H9 (cell line): Measurements from ENCODE around the gene PTPN7. TPM values are rescaled to one million over a fixed set of nuclear protein-coding genes. Genes with fewer than 3 reads are reported as not detected.
A peak's percentile ranks its signal among the peaks of the same experiment; 100 is the strongest.

Experiments
- DNase-seq: peaks from one replicate; pipeline ENCODE4 v3.0.0-alpha.2; 2017
- H2AFZ ChIP-seq: one replicate; pipeline ENCODE4 v1.6.1; 2013; ENCODE audit warnings: mild to moderate bottlenecking, low read length, control low read depth, moderate library complexity
- H2AK5ac ChIP-seq: 2 replicates; pipeline ENCODE4 v1.6.1; 2013; ENCODE audit warnings: low read length, control low read depth, mixed read lengths; ENCODE audit not compliant: insufficient read length
- H2BK120ac ChIP-seq: one replicate; pipeline ENCODE4 v1.6.1; 2013; ENCODE audit warnings: low read depth, mild to moderate bottlenecking, low read length, control low read depth, inconsistent platforms; ENCODE audit not compliant: poor library complexity, severe bottlenecking
- H2BK12ac ChIP-seq: 2 replicates; pipeline ENCODE4 v1.6.1; 2013; ENCODE audit warnings: low read length, control low read depth, mixed read lengths, low read depth; ENCODE audit not compliant: insufficient read length
- H2BK15ac ChIP-seq: 2 replicates; pipeline ENCODE4 v1.6.1; 2013; ENCODE audit warnings: low read depth, low read length, control low read depth
- H2BK20ac ChIP-seq: one replicate; pipeline ENCODE4 v1.6.1; 2013; ENCODE audit warnings: low read depth, mild to moderate bottlenecking, low read length, control low read depth, inconsistent platforms; ENCODE audit not compliant: poor library complexity, severe bottlenecking
- H2BK5ac ChIP-seq: 2 replicates; pipeline ENCODE4 v1.6.1; 2013; ENCODE audit warnings: low read length, control low read depth, mixed read lengths; ENCODE audit not compliant: insufficient read length
- H3K14ac ChIP-seq: 2 replicates; pipeline ENCODE4 v1.6.1; 2013; ENCODE audit warnings: low read length, control low read depth; ENCODE audit not compliant: insufficient read depth
- H3K18ac ChIP-seq: 2 replicates; pipeline ENCODE4 v1.6.1; 2013; ENCODE audit warnings: low read depth, mild to moderate bottlenecking, mixed read lengths, low read length, control low read depth; ENCODE audit not compliant: insufficient read length
- H3K23ac ChIP-seq: 2 replicates; pipeline ENCODE4 v1.6.1; 2013; ENCODE audit warnings: low read length, control low read depth, mixed read lengths, low read depth; ENCODE audit not compliant: insufficient read length
- H3K23me2 ChIP-seq: 2 replicates; pipeline ENCODE4 v1.6.1; 2013; ENCODE audit warnings: low read depth, mild to moderate bottlenecking, mixed read lengths, low read length, control low read depth; ENCODE audit not compliant: insufficient read length, poor library complexity, severe bottlenecking
- H3K27ac ChIP-seq: 2 replicates; pipeline ENCODE4 v1.5.1; 2013; ENCODE audit warnings: low read length, control low read depth, mixed read lengths, low read depth; ENCODE audit not compliant: insufficient read length
- H3K27me3 ChIP-seq: 2 replicates; pipeline ENCODE4 v1.6.1; 2013; ENCODE audit warnings: low read length, control low read depth, inconsistent platforms; ENCODE audit not compliant: insufficient read depth
- H3K4ac ChIP-seq: 2 replicates; pipeline ENCODE4 v1.6.1; 2013; ENCODE audit warnings: low read depth, mild to moderate bottlenecking, control low read depth, inconsistent platforms, low read length, moderate library complexity
- H3K4me1 ChIP-seq: 2 replicates; pipeline ENCODE4 v1.6.1; 2013; ENCODE audit warnings: low read length, control low read depth, inconsistent platforms; ENCODE audit not compliant: insufficient read depth
- H3K4me2 ChIP-seq: 2 replicates; pipeline ENCODE4 v1.6.1; 2013; ENCODE audit warnings: low read length, control low read depth, mixed read lengths; ENCODE audit not compliant: insufficient read length, insufficient read depth
- H3K56ac ChIP-seq: 2 replicates; pipeline ENCODE4 v1.6.1; 2013; ENCODE audit warnings: low read depth, mild to moderate bottlenecking, mixed read lengths, low read length, control low read depth; ENCODE audit not compliant: insufficient read length
- H3K79me1 ChIP-seq: 2 replicates; pipeline ENCODE4 v1.6.1; 2013; ENCODE audit warnings: low read depth, mild to moderate bottlenecking, moderate library complexity, low read length, control low read depth, inconsistent platforms; ENCODE audit not compliant: insufficient read depth, poor library complexity, severe bottlenecking
- H3K79me2 ChIP-seq: 2 replicates; pipeline ENCODE4 v1.6.1; 2013; ENCODE audit warnings: low read length, control low read depth, inconsistent platforms; ENCODE audit not compliant: insufficient read depth
- H3K9ac ChIP-seq: 2 replicates; pipeline ENCODE4 v1.6.1; 2013; ENCODE audit warnings: low read length, control low read depth, mixed read lengths; ENCODE audit not compliant: insufficient read length; ENCODE audit errors: extremely low read depth
- H3K9me3 ChIP-seq: one replicate; pipeline ENCODE4 v1.6.1; 2013; ENCODE audit warnings: low read depth, low read length, inconsistent platforms; ENCODE audit not compliant: control insufficient read depth
- H3T11ph ChIP-seq: one replicate; pipeline ENCODE4 v1.6.1; 2013; ENCODE audit warnings: mild to moderate bottlenecking, low read length, control low read depth, inconsistent platforms
- H4K20me1 ChIP-seq: one replicate; pipeline ENCODE4 v1.6.1; 2013; ENCODE audit not compliant: control insufficient read depth, insufficient read length, insufficient read depth
- H4K5ac ChIP-seq: 2 replicates; pipeline ENCODE4 v1.6.1; 2013; ENCODE audit warnings: low read depth, mild to moderate bottlenecking, mixed read lengths, low read length, control low read depth; ENCODE audit not compliant: insufficient read length
- H4K8ac ChIP-seq: replicated peaks from 2 replicates; pipeline ENCODE4 v1.6.1; 2013; ENCODE audit warnings: low read length, control low read depth, mixed read lengths, low read depth; ENCODE audit not compliant: insufficient read length
- H4K91ac ChIP-seq: 2 replicates; pipeline ENCODE4 v1.6.1; 2013; ENCODE audit warnings: low read depth, mild to moderate bottlenecking, moderate library complexity, mixed read lengths, low read length, control low read depth; ENCODE audit not compliant: insufficient read length
- H3K27ac Mint-ChIP-seq, 3 experiments: 2 replicates in 2 of 3; 3 replicates in 1 of 3; pipeline ENCODE4 v1.8.0; 2020 to 2021; ENCODE audit warnings: mixed read lengths in 3 of 3, mild to moderate bottlenecking in 1 of 3, moderate library complexity in 1 of 3
- H3K27me3 Mint-ChIP-seq: 2 replicates; pipeline ENCODE4 v1.8.0; 2021; ENCODE audit warnings: low read depth, mild to moderate bottlenecking, moderate library complexity, mixed read lengths
- H3K36me3 Mint-ChIP-seq, 3 experiments: 2 replicates in 2 of 3; 3 replicates in 1 of 3; pipeline ENCODE4 v1.8.0; 2020 to 2021; ENCODE audit warnings: low read depth in 3 of 3, mixed read lengths in 3 of 3; ENCODE audit not compliant: insufficient read depth in 1 of 3
- H3K4me1 Mint-ChIP-seq, 2 experiments: 2 replicates each; pipeline ENCODE4 v1.8.0; 2020; ENCODE audit warnings: mixed read lengths in 2 of 2
- H3K4me3 Mint-ChIP-seq, 2 experiments: 2 replicates in 1 of 2; 3 replicates in 1 of 2; pipeline ENCODE4 v1.8.0; 2020 to 2021; ENCODE audit warnings: mild to moderate bottlenecking in 2 of 2, mixed read lengths in 2 of 2, moderate library complexity in 1 of 2
- H3K9me3 Mint-ChIP-seq, 2 experiments: 2 replicates in 1 of 2; 3 replicates in 1 of 2; pipeline ENCODE4 v1.8.0; 2020; ENCODE audit warnings: mild to moderate bottlenecking in 2 of 2, mixed read lengths in 2 of 2, moderate library complexity in 1 of 2
- WGBS: extraction: QIAGEN DNeasy Blood & Tissue Kit; methylation state at CpG from one replicate; pipeline ENCODE4 v1.1.7; 2013; ENCODE audit warnings: missing lambda C conversion rate, low lambda C conversion rate, mixed read lengths; ENCODE audit not compliant: insufficient read length; ENCODE audit errors: extremely low coverage; 5-methylcytosine and 5-hydroxymethylcytosine counted together
- total RNA-seq: library from RNA; stranded (reverse); gene quantifications from 2 replicates; pipeline ENCODE4 v1.2.1, GENCODE V29; 2021
- TF ChIP-seq, protein P1 (sequence below): fragments of 200-600 bp; sonication (generic); conservative IDR thresholded peaks from 3 replicates; pipeline ENCODE4 v1.8.0; 2021; ENCODE audit warnings: antibody characterized with exemption, mild to moderate bottlenecking

Gene PTPN7
- total RNA-seq, 1 experiment from 2014 or later, result 0.72 TPM

DNA sequence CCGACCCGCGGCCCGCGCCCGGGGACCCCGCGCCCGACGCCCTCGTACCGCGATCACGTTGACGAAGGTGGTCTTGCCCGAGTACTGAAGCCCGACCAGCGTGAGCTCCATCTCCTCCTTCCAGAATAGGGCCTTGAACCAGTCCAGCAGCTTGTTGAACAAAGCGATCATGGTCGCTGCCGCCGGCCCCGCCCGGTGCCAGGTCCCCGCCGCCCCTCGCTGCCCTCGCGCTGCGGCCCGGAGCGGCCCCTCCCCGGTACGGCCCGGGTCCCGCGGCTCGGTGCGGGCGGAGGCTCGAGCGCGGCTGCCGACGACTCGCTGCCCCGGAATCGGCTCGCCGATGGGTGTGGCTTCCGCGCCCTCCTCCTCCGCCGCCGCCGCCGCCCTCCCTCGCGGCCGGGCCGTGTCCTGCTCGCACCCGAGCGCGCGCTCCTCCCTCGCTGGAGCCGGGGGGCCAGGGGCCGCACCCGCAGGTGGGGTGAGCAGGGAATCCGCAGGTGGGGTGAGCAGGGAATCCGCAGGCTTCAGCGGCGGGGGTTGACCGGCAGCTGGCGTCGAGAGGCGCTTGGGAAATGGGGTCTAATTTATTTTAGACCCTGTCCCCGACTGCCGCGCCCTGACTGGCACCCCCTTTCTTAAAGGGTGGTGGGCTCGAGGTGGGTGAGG is 15.9 kb downstream of the PTPN7 start, which contains the start of gene ARL8A:
TSS of gene ARL8A (minus strand) at position 336 of the 666 bp plus-strand sequence. CDS start at position 171, 165 bp downstream.
- H3K36me3 Mint-ChIP-seq, result no peaks in the 10 kb centered on the region; a peak in 3 of 7 replicates

More for the DNA sequence above, 15.9 kb downstream of the PTPN7 start, which contains the start of gene ARL8A:
- Histone ChIP-seq H4K20me1 (no peaks in the 10 kb centered on the region), H4K5ac (no peak within 1 kb of the TSS), H4K8ac (no peak within 1 kb of the TSS), H3T11ph (no peak within 1 kb of the TSS), H3K14ac (peak within 1 kb of the TSS; percentile 81), H3K23me2 (peaks cover 14% of the 10 kb centered on the region), H2BK5ac (no peak within 1 kb of the TSS), H3K9me3 (no peaks in the 10 kb centered on the region), H2BK20ac (no peak within 1 kb of the TSS), H2BK15ac (no peak within 1 kb of the TSS), H2BK12ac (no peak within 1 kb of the TSS), H2AFZ (peak within 1 kb of the TSS; percentile 79), H3K56ac (no peak within 1 kb of the TSS), H3K23ac (no peak within 1 kb of the TSS), H3K9ac (peak within 1 kb of the TSS; percentile 59), H3K27me3 (no peaks in the 10 kb centered on the region; the same call in 1 of the 2 replicates), H3K4ac (no peak within 1 kb of the TSS), H3K18ac (peak within 1 kb of the TSS; percentile 35), H2AK5ac (no peak within 1 kb of the TSS), H3K79me2 (peaks cover 13% of the 10 kb centered on the region; the same call in 1 of the 2 replicates), H2BK120ac (no peak within 1 kb of the TSS), H3K79me1 (peaks cover 11% of the 10 kb centered on the region), H3K27ac (no peak within 1 kb of the TSS), H3K4me1 (peaks cover 3% of the 10 kb centered on the region; the same call in 1 of the 2 replicates), H4K91ac (no peak within 1 kb of the TSS), H3K4me2 (peak within 1 kb of the TSS; percentile 89)
- no peaks in the 10 kb centered on the region for H3K9me3 Mint-ChIP-seq
- DNase-seq, result no peak
- H3K4me3 Mint-ChIP-seq, result peak within 1 kb of the TSS; percentile 83 to 86
- H3K27ac Mint-ChIP-seq, result peak within 1 kb of the TSS; percentile 24 to 79 (median 46); a peak in 5 of 7 replicates
- TF ChIP-seq, protein P1, sequence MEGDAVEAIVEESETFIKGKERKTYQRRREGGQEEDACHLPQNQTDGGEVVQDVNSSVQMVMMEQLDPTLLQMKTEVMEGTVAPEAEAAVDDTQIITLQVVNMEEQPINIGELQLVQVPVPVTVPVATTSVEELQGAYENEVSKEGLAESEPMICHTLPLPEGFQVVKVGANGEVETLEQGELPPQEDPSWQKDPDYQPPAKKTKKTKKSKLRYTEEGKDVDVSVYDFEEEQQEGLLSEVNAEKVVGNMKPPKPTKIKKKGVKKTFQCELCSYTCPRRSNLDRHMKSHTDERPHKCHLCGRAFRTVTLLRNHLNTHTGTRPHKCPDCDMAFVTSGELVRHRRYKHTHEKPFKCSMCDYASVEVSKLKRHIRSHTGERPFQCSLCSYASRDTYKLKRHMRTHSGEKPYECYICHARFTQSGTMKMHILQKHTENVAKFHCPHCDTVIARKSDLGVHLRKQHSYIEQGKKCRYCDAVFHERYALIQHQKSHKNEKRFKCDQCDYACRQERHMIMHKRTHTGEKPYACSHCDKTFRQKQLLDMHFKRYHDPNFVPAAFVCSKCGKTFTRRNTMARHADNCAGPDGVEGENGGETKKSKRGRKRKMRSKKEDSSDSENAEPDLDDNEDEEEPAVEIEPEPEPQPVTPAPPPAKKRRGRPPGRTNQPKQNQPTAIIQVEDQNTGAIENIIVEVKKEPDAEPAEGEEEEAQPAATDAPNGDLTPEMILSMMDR, result no peak
- no CpG with 5 or more reads among the region's 82 CpGs for WGBS
- peaks cover 15 to 20% of the 10 kb centered on the region in 2 experiments for H3K4me1 Mint-ChIP-seq
- peaks cover 13% of the 10 kb centered on the region for H3K27me3 Mint-ChIP-seq
